Loucy (cell line): ENCODE data around the gene DOK7.

Source experiments
- CTCF ChIP-seq: fragments of 200-600 bp; sonication (generic); conservative IDR thresholded peaks from 2 replicates; pipeline ENCODE4 v1.5.1; 2014; ENCODE audit warnings: mild to moderate bottlenecking, antibody characterized with exemption, low read length
- EZH2phosphoT487 ChIP-seq: fragments of 200-600 bp; IDR thresholded peaks from 2 replicates; pipeline ENCODE4 v1.6.1; 2018; ENCODE audit warnings: antibody characterized with exemption, mild to moderate bottlenecking, moderate library complexity, borderline replicate concordance

DNA sequence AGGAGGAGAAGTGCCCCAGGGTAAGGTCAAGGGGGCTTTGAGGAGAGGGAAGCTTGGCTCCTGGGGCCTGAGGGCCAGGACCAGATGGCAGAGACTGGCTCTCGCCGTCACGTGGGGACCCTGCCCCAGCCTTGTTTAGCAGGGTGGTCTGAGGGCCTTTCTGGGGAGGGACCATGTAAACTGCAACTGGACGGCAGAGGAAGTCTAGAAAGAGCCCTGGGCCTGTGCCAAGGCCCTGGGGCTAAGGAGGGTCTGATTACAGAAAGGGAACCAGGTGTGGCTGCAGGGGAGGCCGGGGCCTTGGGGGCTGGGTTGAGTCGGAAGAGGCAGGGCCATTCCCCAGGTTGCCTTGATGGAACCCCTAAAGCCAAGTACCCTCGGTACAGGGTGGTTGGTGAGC lies 23.1 kb upstream of the DOK7 start:
- TF ChIP-seq CTCF (no peak), EZH2phosphoT487 (no peak)
